ENCODE measurements around the gene WARS2.

Gene WARS2

DNA sequence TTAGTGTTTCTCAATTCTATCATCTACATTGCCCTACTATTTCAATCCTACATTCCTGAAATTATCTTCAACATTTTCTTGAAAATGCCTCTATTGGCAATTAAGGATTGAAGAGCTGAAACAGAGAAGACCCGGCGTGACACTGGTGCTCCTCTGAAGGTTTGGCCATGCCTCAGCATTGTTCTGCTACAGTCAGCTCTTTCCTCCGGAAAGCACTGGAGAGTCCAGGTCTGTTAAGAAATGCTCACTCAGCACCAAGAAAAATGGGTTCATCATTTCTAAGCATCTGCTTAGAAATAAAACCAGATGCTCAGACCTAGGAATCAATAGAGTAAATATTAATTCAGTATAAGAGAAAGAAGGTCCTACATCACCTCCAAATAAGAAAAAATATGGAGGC is 58.8 kb downstream of the WARS2 start:
- DNase-seq = no peak

DNA sequence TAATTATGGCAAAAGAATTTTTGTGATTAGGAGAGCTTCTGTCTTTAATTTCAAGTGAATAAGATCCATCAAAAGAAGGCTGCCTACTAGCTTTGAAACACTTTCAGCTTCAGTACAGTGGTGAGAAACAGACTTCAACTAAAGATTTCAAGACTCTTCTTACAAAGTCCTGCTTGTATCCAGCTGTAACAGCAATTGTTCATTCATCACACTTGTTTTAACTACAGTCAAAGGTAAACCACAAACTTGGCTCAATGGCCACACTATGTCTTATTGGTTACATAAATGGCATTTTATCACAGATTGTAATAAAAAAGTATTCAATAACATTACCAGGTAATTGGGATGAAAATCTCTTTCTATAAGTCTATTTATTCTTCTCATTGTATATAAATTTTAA is 59.2 kb downstream of the WARS2 start:
- DNase-seq = no peak

DNA sequence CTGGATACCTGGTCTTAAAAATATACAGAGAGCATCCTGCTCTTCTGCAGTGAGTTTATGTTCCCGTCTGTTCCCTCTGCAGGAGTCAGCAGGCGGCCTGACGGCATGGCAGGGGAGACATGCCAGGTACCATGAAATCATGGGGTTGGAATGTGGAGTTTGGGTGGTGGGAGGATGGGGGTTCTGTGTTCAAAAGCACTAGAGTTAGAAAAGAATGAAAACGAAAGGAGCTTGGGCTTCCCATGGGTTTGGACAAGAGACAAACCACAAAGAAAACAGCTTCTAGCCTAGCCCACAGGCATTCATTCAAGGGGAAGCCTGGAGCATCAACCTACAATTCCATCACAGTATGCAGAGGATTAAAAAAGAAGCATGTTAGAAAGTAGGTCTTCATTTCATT is 59.9 kb downstream of the WARS2 start:
- no peak for DNase-seq

DNA sequence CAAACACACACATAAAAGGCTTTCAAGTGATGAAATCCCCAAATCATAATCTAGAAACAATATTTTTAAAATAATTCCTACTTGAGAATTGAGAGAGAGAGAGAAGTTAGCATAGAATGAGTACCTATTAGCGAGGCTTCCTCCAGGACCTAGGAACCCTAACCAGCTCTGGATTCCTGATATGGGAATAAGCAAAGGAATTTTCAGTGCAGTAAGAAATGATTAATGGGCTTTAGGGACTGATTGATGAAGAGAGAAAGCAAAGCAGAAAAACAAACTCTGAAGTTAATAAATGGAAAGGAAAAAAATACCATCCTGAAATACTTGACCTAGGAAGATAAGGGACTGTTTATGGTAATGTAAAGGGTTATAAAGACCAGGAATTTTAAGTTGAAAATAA is 60.6 kb downstream of the WARS2 start:
- DNase-seq = no peak

DNA sequence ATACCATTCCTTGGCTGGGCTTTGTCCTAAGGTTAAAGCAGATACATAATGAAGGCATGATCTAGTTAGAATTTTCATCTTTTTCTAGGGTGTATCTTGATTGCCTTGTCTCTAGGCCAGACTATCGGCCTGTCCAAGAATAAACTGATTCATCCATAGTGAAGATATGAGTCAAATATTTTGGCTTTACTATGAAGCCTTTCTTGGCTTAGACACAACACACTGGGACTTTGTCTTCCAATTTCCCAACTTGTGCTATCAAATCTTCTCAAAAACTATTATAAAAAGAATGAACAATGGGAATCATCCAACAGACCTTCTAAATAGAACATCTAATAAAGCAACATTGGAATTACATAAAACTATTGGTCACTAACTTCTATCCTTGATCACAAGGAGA is 64.8 kb downstream of the WARS2 start:
- no peak for DNase-seq

DNA sequence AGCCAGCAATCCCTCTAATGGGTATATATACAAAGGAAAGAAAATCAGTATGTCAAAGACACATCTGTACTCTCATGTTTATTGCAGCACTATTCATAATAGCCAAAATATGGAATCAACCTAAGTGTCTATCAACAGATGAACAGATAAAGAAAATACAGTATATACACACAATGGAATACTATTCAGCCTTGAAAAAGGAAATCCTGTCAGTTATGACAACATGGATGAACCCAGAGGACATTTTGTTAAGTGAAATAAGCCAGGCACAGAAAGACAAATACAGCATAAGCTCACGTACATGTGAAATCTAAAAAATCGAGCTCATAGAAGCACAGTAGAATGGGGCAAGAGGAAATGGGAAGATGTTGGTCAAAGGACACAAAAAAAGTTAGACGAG is 69.1 kb downstream of the WARS2 start:
- no peak for DNase-seq

DNA sequence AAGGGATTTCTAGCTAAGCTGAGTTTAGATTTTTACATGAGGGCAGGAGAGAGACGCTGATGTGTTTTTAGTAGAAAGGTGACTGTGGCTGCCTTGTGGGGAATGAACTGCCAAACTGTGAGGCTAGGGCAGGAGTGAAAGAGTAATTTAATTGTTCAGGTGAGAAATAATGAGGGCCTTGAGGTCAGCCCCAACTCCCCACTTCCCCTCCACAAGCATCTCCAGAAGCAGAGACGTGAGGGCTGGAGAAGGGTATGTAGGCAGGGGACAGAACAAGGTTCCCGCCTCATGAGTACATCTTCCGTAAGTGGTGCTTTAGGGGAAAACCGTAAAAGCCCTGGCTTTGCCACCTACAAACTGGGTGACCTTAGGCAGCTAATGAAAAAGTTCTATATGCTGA is 70.8 kb downstream of the WARS2 start:
- no peak for DNase-seq

DNA sequence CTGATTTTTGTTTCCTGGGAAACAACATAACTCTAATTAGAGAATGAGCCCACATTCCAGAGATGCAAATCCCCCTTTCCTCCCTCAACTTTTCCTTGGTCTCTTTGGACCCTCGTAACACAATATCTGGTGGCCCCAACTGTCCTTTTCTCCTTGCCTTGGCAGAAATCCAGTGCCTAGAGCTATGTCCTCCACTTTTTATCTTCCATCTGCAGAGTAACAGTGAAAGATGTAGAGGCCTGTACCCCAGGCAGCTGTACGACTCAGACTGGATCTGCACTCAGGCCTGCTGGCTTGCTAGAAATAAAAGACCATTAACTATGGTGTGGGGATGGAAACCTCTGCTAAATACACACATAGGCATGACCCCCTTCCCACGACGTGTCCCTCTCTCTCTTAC is 72.0 kb downstream of the WARS2 start:
- DNase-seq = no peak

DNA sequence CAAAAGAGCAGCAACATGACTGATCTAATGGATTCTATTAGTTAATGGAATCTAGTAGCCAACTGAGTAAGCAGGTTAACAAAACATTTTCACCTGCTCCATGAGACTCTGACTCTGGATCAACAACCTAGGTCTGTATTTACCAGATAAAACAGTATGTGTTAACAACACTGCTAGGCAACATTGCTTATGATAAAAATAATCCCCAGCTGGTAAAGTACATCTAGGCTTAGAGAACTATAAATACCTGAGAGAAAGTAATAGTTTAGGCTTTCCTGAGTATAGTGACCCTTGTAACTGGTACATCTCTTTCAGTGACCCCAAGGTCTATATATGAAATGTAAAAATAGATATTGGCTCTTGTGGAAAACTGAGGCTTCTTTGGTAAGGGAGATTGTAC is 78.8 kb downstream of the WARS2 start:
- DNase-seq = no peak

DNA sequence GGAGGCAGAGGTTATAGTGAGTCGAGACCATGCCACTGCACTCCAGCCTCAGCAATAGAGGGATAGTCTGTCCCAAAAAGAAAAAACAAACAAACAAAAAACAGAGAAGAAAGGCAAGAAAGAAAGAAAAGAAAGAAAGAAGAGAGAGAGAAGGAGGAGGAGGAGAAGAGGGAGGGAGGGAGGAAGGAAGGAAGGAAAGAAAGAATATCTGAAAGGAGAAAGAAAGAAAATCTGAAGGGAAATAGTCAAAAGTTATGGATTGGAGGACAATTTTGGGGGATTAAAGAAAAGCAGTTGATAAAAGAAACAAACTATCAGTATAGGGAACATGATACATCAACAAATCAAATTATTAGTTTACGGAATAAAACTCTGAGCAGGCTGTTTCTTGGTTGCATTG is 84.9 kb downstream of the WARS2 start:
- no peak for DNase-seq

DNA sequence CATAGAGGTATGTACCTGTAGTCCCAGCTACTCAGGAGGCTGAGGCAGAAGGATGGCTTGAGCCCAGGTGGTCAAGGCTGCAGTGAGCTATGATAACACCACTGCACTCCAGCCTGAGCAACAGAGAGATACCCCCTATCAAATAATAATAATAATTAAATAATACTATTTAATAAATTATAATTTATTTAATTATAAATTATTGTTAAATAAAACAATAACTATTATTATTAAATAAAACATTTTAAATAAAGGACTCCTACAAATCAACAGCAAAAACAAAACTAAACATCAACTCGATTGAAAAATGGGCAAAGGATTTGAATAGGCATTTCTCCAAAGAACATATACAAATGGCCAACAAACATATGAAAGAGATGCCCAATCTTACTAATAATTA is 86.5 kb downstream of the WARS2 start:
- DNase-seq = no peak

DNA sequence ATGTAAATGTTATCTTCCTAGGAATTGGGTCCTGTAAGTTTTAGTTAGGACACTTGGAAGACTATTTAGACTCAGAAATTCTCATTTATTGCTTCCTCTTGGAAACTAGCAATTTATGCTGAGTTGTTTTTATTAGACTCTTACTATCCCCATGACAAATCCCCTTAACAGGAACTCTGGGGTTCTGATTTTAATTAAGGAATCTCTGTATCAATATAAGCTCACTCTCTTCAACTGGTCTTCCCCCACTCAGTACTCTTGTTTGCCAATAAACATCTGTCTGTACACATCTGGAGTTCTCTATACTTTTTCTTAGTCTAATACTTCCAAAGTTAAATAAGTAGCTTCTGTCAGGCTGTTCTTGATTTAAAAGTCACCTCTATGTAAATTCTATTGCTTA is 88.2 kb downstream of the WARS2 start:
- no peak for DNase-seq

DNA sequence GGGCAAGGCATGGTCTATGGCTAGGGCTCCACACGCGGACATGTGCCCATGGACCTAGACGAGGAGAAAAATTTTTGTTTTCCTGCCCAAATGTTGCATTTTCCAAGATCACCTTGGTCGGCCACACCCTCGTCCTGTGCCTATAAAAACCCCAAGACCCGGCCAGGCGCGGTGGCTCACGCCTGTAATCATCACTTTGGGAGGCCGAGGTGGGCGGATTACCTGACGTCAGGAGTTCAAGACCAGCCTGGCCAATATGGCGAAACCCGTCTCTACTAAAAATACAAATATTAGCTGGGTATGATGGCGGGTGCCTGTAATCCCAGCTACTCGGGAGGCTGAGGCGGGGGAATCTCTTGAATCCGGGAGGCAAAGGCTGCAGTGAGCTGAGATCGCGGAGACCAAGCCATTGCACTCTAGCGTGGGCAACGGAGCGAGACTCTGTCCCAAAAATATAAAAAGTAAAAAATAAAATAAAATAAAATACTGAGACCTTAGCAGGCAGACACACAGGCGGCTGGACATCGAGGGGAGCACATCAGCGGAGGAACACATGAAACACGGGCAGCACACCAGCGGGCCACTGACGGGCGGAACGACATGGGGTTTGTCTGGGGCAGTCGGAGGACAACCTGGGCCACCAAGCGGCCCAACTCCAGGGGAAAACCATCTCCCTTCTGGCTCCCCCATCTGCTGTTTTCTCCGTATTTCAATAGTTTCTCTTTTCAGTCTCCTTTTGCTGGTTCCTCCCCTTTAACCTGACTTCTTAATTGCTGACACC is 91.6 kb downstream of the WARS2 start:
- DNase-seq = no peak

DNA sequence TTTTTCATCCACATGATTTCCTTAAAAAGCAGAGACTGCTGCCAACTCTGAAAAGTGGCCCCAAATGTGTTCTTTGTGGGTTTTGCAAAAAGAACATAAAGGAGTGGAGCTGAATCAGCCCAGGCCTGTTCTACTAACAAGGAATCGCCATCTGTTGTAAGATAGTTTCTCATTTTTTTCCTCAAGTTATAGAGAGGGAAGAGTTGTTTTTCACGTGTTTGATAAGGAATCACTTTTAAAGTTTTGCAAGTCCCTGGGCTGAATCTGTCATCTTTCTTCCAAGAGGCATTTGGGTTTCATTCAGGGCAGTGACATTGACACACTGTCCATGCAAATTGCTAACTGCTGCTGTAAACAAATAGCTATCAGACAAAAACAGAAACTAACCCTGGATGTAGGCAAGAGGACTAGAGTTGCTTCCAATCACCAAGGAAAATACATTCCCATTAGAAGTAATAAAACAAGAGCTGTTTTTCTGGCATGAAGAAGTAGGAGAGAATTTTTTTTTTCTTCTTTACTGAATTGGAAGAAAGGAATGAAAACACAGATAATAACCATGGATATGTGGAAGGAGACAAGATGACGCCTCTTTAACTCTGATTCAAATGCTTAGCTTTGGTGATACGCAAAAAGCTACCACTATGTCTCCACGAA is 93.5 kb downstream of the WARS2 start:
- DNase-seq = no peak

DNA sequence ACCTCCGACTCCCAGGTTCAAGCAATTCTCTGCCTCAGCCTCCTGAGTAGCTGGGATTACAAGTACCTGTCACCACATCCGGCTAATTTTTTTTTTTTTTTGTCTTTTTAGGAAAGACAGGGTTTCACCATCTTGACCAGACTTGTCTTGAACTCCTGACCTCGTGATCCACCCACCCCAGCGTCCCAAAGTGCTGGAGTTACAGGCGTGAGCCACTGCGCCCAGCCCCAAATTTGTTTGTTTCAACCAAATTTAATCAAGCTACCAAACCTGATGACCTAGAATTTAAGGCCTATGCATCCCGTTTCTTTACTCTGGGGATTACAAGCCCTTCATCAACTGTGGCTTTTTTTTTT is 94.0 kb downstream of the WARS2 start:
- DNase-seq = no peak

DNA sequence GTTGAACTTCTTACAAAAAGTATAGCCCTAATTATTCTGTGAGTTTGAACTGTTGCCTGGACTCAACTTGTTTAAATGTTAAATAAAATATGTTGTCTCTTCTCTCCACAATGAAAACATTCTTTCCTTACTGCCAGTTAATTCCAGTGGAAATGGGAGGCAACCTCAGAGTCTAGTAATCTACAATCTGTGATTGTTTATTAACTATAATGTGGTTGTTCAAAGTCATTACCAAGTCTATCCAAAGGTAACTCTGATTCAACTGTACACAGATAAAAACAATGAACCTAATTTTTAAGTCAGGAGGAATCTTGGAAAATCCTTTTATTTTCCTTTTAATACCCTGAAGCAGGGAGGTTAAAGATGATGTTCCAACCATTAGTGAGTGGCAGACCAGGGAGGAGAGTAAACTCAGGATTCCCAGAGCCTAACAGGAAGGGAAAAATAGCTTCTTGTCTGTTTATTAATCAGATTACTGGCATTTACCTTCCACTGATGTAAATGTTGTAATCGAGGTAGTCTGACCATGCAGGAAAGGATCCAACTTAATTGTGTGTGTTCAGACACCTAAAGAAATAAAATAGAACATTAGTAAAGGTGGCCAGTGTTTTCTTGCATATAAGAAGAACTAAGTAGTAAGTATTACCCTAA is 95.2 kb downstream of the WARS2 start:
- no peak for DNase-seq

DNA sequence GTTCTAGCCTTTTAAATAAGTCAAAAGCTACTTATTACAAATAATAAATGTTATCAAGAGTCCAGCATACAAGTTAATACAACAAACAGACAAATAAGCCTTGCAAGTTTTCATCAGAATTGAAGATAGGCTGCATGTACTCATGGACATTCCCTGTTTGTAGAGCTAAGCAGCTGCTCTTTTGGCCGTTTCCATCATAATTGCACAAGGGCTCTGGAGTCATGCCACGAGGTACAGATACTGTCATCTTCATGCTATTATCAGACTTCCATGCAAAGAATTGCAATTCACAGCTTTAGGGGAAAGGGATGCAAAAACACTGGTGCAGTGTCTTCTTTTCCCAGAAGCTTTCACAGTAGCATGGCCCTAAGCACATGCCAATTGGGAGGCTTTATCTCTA is 99.5 kb downstream of the WARS2 start:
- no peak for DNase-seq

DNA sequence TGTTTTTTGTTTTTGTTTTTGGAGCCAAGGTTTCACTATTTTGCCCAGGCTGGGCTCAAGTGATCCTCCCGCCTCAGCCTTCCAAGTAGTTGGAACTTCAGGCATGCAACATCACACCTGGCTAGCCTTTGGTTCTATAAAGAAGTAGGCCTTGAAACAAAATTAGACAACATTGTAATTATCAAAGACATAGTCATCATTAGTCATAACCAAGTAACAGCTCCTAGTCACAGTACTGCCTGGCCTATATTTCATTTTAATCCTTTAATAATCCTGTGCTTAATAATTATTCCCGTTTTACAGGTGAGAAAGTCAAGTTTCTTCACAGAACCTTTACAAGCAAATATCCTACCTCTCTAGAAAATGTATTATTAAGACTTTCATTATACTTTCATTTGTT is 100.0 kb downstream of the WARS2 start:
- DNase-seq = no peak

DNA sequence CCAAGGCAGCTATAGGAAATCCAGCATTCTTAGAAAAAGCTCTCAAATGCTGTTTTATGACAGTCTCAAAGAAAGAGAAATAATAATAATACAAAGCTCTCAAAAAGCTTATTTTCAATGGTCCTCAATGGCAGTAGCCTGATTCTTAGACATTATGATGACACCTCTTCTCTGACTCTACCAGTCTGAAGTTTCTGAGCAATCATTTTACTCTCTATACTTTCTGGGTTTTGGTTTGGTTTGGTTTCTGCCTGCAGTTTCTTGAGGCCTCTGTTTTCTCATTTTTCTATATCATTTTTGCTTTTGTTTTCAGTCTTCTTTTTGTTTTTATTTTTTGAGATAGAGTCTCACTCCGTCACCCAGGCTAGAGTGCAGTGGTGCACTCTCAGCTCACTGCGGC is 102.1 kb downstream of the WARS2 start:
- DNase-seq = no peak

DNA sequence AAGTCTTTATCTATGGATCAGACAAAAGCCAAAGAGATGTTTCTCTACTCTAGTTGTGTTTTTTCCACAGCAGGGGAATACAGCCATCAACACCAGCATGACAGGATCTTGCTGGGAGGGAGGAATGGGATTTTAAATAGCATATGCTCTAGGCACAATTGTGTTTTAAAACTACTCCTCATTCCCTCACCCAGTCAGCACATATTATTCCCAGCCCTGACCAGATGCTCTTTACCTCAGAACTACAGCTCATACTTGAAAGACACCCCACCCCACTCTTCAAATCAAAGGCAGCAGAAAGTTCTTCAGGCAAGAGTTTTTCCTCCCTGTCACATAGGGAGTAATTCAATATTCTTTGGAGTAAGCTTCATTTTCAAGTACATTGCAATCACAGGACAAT is 106.1 kb downstream of the WARS2 start:
- DNase-seq = no peak

DNA sequence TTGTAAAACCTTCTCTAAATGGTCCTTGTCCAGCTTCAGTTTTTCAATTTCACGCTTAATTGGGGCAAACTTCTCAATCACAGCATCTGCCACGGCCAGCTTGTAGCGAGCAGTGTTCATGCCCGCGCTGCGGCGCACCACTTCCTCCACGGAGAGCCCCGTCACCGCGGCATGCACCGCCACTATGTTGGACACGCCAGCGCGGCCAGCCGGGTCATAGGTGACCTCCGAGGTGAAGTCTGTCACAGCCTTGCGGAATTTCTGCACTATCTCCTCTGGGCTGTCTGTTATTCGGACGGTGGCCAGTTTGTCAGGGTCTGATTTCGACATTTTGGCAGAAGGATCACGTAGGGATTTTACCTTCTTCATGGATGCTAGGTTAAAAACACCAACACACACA is 107.5 kb downstream of the WARS2 start:
- DNase-seq = no peak

DNA sequence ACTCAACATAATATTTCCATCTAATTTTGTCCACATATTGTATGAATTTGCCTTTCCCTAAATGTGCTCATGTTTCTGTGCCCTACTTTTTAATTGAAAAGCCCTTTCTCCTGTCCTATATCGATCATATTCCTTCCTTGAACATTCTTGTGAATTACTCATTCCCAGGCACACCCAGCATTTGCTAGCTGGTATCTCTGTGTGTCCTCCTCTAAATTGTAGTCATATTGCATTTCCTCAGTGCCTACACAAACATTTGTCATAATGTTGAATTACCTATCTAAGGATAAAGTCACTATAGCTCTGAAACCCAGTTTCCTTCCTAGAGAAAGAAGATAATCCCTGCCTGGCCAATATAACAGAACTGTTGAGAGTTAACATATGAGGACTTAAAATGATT is 112.7 kb downstream of the WARS2 start:
- DNase-seq = no peak

DNA sequence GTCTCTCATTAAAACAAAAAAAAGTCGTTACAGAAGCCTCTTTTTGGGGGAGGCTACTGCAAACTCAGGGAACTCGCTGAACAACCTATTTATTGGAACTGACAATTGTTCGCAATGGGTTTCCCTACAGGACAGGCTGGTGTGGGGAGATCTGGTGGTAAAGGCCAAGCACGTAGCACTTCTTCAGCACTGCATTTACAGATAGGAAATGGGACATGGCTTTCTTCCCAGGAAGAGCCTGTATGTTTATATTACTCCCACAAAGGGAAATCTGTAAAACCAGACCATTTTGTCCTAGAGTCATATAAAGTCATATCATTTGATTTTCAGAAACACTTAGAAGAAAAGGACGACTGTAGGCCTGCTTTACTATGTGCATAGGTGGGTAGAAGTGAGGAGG is 113.5 kb downstream of the WARS2 start:
- DNase-seq = no peak

DNA sequence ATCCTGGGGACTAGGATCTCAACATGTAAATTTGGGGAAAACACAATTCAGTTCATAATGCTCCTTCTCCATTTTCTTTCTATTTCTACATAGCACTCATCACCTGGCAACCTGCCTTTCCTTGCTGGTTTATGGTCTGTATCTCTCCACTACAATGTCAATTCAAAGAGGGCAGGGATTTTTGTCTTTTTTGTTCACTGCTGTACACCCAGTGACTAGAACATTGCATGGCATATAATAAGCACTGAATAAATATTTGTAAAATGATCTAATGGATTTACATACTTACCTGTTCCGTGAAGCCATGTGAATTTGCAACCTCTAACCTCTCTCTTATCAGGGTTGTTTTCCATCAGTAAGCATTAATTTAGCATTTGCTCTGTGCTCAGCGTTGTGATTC is 124.9 kb downstream of the WARS2 start:
- no peak for DNase-seq

DNA sequence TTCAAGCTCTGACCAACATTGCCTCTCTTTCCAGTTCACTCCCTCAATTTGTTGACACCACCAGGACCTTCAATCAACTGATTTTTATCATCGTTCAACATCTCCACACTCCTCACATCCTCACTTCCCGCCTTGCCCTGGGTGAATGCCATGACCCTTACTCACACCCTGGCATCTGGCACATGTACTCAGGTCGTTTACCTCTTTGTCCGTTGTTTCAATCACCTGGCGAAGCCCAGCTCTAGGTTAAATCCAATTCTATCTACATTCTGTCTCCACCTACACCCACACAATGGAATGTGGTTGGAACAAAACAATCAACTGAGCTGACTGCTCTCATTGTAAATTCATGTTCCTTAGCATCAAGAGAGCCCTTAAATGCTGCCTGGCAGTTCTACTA is 128.1 kb downstream of the WARS2 start:
- no peak for DNase-seq
